Tibial nerve (tissue), 4 donors: ENCODE measurements around the gene IMPACT. TPM values are rescaled to one million over a fixed set of nuclear protein-coding genes. Genes with fewer than 3 reads are reported as not detected.

Source experiments
- DNase-seq, 2 donors: peaks; one replicate each; pipeline ENCODE4 v3.0.0-alpha.2; 2019; ENCODE audit warnings: low spot score in 2 of 2
- H3K27ac ChIP-seq, 4 donors: fragments of 200-600 bp; sonication (generic) in 3 of 4; one replicate each; pipeline ENCODE4 v1.5.1; 2017 to 2019; ENCODE audit warnings: mild to moderate bottlenecking in 1 of 4
- H3K27me3 ChIP-seq, 2 donors: fragments of 200-600 bp; sonication (generic) in 1 of 2; one replicate each; pipeline versions ENCODE4 v1.5.1 to v1.6.0; 2017 to 2019
- H3K36me3 ChIP-seq, 3 donors: fragments of 200-600 bp; sonication (generic); one replicate each; pipeline ENCODE4 v1.5.1; 2018 to 2019
- H3K4me1 ChIP-seq, 4 donors: fragments of 200-600 bp; sonication (generic) in 3 of 4; one replicate each; pipeline ENCODE4 v1.5.1; 2017 to 2019
- H3K4me3 ChIP-seq, 4 donors: fragments of 200-600 bp; sonication (generic) in 3 of 4; one replicate each; pipeline ENCODE4 v1.5.1; 2017 to 2019; ENCODE audit warnings: mild to moderate bottlenecking in 1 of 4, moderate library complexity in 1 of 4
- H3K9me3 ChIP-seq, 4 donors: fragments of 200-600 bp; sonication (generic) in 3 of 4; one replicate each; pipeline ENCODE4 v1.5.1; 2017 to 2019
- CTCF ChIP-seq, 5 experiments: fragments of 200-600 bp in 3 of 5; fragments of 450-650 bp in 2 of 5; sonication (generic) in 3 of 5; IDR thresholded peaks; one replicate each; pipeline ENCODE4 v1.5.1; 2016 to 2019; ENCODE audit warnings: antibody characterized with exemption in 5 of 5, mild to moderate bottlenecking in 3 of 5, moderate library complexity in 2 of 5
- EP300 ChIP-seq, 2 donors: sonication (generic); formaldehyde crosslinking; IDR thresholded peaks; one replicate each; pipeline ENCODE4 v1.6.1; 2017; ENCODE audit warnings: antibody characterized with exemption in 2 of 2, mild to moderate bottlenecking in 1 of 2
- POLR2A ChIP-seq, 2 donors: fragments of 450-650 bp; IDR thresholded peaks; one replicate each; pipeline ENCODE4 v1.6.1; 2017; ENCODE audit warnings: antibody characterized with exemption in 2 of 2, mild to moderate bottlenecking in 2 of 2, moderate library complexity in 2 of 2
- WGBS, 2 donors: methylation state at CpG; one replicate each; pipeline ENCODE4 v1.1.5; 2018; 5-methylcytosine and 5-hydroxymethylcytosine counted together
- total RNA-seq, 4 donors: library from RNA; depleted of rRNA; stranded (reverse); fragments of >200 nt; gene quantifications; one replicate each; pipeline ENCODE4 v1.1.0, GENCODE V29; 2016

IMPACT gene
- total RNA-seq, 4 donors from 2014 or later = 18.6 to 30.2 (median 21.7) TPM

GRCh38 chr18:24388957-24389356, 37.5 kb upstream of the IMPACT start:
- Histone ChIP-seq H3K36me3 (no peaks in the 10 kb centered on the region), H3K4me3 (no peak overlapping the region), H3K9me3 (no peaks in the 10 kb centered on the region), H3K27ac (no peak overlapping the region), H3K4me1 (no peaks in the 10 kb centered on the region), H3K27me3 (no peaks in the 10 kb centered on the region)
- WGBS, 2 donors = 61 to 69% methylated on average over 3 of the region's 3 CpGs
- no peak for TF ChIP-seq EP300 (IDR thresholded peaks at IDR 0.05)
- TF ChIP-seq CTCF (IDR thresholded peaks at IDR 0.05) = no peak
- TF ChIP-seq POLR2A (IDR thresholded peaks at IDR 0.05) = no peak
- no peak for DNase-seq

GRCh38 chr18:24395049-24395795, 31.2 kb upstream of the IMPACT start:
- 63 to 66% methylated on average over 11 of the region's 11 CpGs for WGBS, 2 donors
- H3K4me3 ChIP-seq = no peak overlapping the region
- H3K36me3 ChIP-seq = no peaks in the 10 kb centered on the region
- no peaks in the 10 kb centered on the region for H3K27me3 ChIP-seq
- H3K4me1 ChIP-seq = peaks cover 0 to 17% (median 3%) of the 10 kb centered on the region in 4 donors
- no peaks in the 10 kb centered on the region for H3K9me3 ChIP-seq
- DNase-seq = no peak
- no peak overlapping the region for H3K27ac ChIP-seq
- TF ChIP-seq POLR2A (IDR thresholded peaks at IDR 0.05) (no peak), EP300 (IDR thresholded peaks at IDR 0.05) (no peak), CTCF (IDR thresholded peaks at IDR 0.05) (no peak)

- no peaks in the 10 kb centered on the region for H3K27me3 ChIP-seq
- WGBS, 2 donors = 70 to 71% methylated on average over 8 of the region's 8 CpGs
- H3K9me3 ChIP-seq = no peaks in the 10 kb centered on the region
- peak overlapping the region in 1 of 4 donors; percentile 75 for H3K4me3 ChIP-seq
- DNase-seq = no peak
- peaks cover 0 to 17% (median 3%) of the 10 kb centered on the region in 4 donors for H3K4me1 ChIP-seq
- peak overlapping the region in 1 of 4 donors; percentile 89 for H3K27ac ChIP-seq
- TF ChIP-seq EP300 (IDR thresholded peaks at IDR 0.05) (no peak), POLR2A (IDR thresholded peaks at IDR 0.05) (no peak), CTCF (IDR thresholded peaks at IDR 0.05) (no peak)
- no peaks in the 10 kb centered on the region for H3K36me3 ChIP-seq
Measured at GRCh38 chr18:24396082-24396633, 30.3 kb upstream of the IMPACT start.

- H3K27ac ChIP-seq = peak overlapping the region; percentile 83 to 89 (median 86)
- H3K4me3 ChIP-seq = peak overlapping the region; percentile 57 to 81 (median 77)
- TF ChIP-seq POLR2A (IDR thresholded peaks at IDR 0.05) (no peak), EP300 (IDR thresholded peaks at IDR 0.05) (peak; percentile 16 to 83)
- peaks cover 0 to 17% (median 3%) of the 10 kb centered on the region in 4 donors for H3K4me1 ChIP-seq
- no peaks in the 10 kb centered on the region for H3K36me3 ChIP-seq
- H3K27me3 ChIP-seq = no peaks in the 10 kb centered on the region
- H3K9me3 ChIP-seq = no peaks in the 10 kb centered on the region
- WGBS, 2 donors = 1% methylated on average over 26 to 36 of the region's 50 CpGs
- DNase-seq = peak; percentile 57 to 91
Measured at GRCh38 chr18:24397131-24397693, 29.3 kb upstream of the IMPACT start.

- no peaks in the 10 kb centered on the region for H3K36me3 ChIP-seq
- TF ChIP-seq EP300 (IDR thresholded peaks at IDR 0.05) (peak in 1 of 2 donors; percentile 33), CTCF (IDR thresholded peaks at IDR 0.05) (peak in 1 of 5 experiments; percentile 9), POLR2A (IDR thresholded peaks at IDR 0.05) (peak; percentile 52 to 53)
- WGBS, 2 donors = 3 to 5% methylated on average over 21 to 23 of the region's 55 CpGs
- no peaks in the 10 kb centered on the region for H3K9me3 ChIP-seq
- DNase-seq = peak; percentile 78 to 84
- peaks cover 0 to 17% (median 3%) of the 10 kb centered on the region in 4 donors for H3K4me1 ChIP-seq
- H3K4me3 ChIP-seq = peak within 1 kb of the TSS; percentile 57 to 81 (median 77)
- H3K27ac ChIP-seq = peak within 1 kb of the TSS; percentile 83 to 89 (median 86)
- no peaks in the 10 kb centered on the region for H3K27me3 ChIP-seq
Measured at GRCh38 chr18:24397694-24398368, 28.6 kb upstream of the IMPACT start, which contains the start of gene OSBPL1A. Gene OSBPL1A (minus strand): TSS chr18:24397824. CDS start chr18:24377533, 20,291 bp downstream.
